Parathyroid adenoma (tissue), 2 donors: ENCODE measurements around the gene RNF169.
"Not testable (repeated sequence)": the region's sequence is repeated elsewhere in the genome, so short reads cannot be mapped to it uniquely, and the experiment has no call there.

ENCODE experiments used
- H2AFZ ChIP-seq: fragments of 300-600 bp; sonication (generic); one replicate; pipeline ENCODE4 v1.7.0; 2017; ENCODE audit warnings: antibody characterized with exemption, mild to moderate bottlenecking
- H3K27ac ChIP-seq: fragments of 300-600 bp; sonication (generic); one replicate; pipeline ENCODE4 v1.7.0; 2017
- H3K27me3 ChIP-seq: fragments of 300-600 bp; sonication (generic); one replicate; pipeline ENCODE4 v1.7.0; 2017; ENCODE audit warnings: low read length; ENCODE audit not compliant: control insufficient read depth, insufficient read depth
- H3K36me3 ChIP-seq: fragments of 300-600 bp; sonication (generic); one replicate; pipeline ENCODE4 v1.7.0; 2017; ENCODE audit warnings: low read length; ENCODE audit not compliant: control insufficient read depth, insufficient read depth
- H3K4me1 ChIP-seq: fragments of 300-600 bp; sonication (generic); one replicate; pipeline ENCODE4 v1.7.0; 2017; ENCODE audit warnings: control low read depth
- H3K4me2 ChIP-seq: fragments of 300-600 bp; sonication (generic); one replicate; pipeline ENCODE4 v1.7.0; 2017; ENCODE audit warnings: low read length
- H3K4me3 ChIP-seq: fragments of 300-600 bp; sonication (generic); one replicate; pipeline ENCODE4 v1.7.0; 2017; ENCODE audit warnings: low read depth, low read length
- H3K79me2 ChIP-seq: fragments of 300-600 bp; sonication (generic); one replicate; pipeline ENCODE4 v1.7.0; 2017; ENCODE audit warnings: control low read depth
- H3K9ac ChIP-seq: fragments of 300-600 bp; sonication (generic); one replicate; pipeline ENCODE4 v1.7.0; 2017; ENCODE audit warnings: mild to moderate bottlenecking
- H3K9me3 ChIP-seq: fragments of 300-600 bp; sonication (generic); one replicate; pipeline ENCODE4 v1.7.0; 2017; ENCODE audit warnings: low read length; ENCODE audit not compliant: control insufficient read depth
- TF ChIP-seq, protein P1 (sequence below): fragments of 300-600 bp; sonication (generic); IDR thresholded peaks from one replicate; pipeline ENCODE4 v1.7.0; 2017; ENCODE audit warnings: antibody characterized with exemption, mild to moderate bottlenecking
- donor health status: primary hyperparathyroidism.

RNF169 gene

GRCh38 chr11:74820763-74821162 lies 72.1 kb downstream of the RNF169 start:
- Histone ChIP-seq H3K9ac (no peak overlapping the region), H3K36me3 (no peaks in the 10 kb centered on the region), H3K27me3 (no peaks in the 10 kb centered on the region), H3K9me3 (no peaks in the 10 kb centered on the region), H3K79me2 (no peaks in the 10 kb centered on the region), H3K4me2 (no peak overlapping the region), H3K4me3 (no peak overlapping the region), H2AFZ (no peak overlapping the region), H3K27ac (no peak overlapping the region), H3K4me1 (no peaks in the 10 kb centered on the region)
- TF ChIP-seq, protein P1, sequence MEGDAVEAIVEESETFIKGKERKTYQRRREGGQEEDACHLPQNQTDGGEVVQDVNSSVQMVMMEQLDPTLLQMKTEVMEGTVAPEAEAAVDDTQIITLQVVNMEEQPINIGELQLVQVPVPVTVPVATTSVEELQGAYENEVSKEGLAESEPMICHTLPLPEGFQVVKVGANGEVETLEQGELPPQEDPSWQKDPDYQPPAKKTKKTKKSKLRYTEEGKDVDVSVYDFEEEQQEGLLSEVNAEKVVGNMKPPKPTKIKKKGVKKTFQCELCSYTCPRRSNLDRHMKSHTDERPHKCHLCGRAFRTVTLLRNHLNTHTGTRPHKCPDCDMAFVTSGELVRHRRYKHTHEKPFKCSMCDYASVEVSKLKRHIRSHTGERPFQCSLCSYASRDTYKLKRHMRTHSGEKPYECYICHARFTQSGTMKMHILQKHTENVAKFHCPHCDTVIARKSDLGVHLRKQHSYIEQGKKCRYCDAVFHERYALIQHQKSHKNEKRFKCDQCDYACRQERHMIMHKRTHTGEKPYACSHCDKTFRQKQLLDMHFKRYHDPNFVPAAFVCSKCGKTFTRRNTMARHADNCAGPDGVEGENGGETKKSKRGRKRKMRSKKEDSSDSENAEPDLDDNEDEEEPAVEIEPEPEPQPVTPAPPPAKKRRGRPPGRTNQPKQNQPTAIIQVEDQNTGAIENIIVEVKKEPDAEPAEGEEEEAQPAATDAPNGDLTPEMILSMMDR, result no peak

DNA sequence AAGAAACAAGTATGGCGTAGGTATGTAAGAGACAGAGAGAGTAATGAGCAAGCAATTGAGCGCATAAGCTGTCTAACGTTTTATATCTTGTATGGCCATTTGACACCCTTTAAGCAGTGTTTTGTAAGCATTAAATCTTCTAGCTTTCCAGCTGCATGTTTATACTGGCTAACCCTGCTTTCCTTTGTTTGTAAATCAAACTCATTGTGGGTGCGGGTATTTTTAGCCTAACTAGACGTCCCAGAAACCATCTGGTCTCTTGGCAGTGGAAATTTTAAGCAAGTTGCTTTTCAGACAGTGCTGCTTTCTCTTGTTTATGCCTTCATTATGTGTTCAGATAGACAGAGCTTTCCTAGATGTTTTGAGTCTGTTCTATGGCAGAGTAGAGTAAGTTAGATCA lies 73.5 kb downstream of the RNF169 start:
- Histone ChIP-seq H3K9me3 (no peaks in the 10 kb centered on the region), H3K4me3 (no peak overlapping the region), H3K4me2 (no peak overlapping the region), H3K36me3 (no peaks in the 10 kb centered on the region), H3K27ac (no peak overlapping the region), H3K9ac (no peak overlapping the region), H3K27me3 (no peaks in the 10 kb centered on the region), H3K79me2 (no peaks in the 10 kb centered on the region), H3K4me1 (no peaks in the 10 kb centered on the region), H2AFZ (no peak overlapping the region)
- TF ChIP-seq, protein P1, result no peak

DNA sequence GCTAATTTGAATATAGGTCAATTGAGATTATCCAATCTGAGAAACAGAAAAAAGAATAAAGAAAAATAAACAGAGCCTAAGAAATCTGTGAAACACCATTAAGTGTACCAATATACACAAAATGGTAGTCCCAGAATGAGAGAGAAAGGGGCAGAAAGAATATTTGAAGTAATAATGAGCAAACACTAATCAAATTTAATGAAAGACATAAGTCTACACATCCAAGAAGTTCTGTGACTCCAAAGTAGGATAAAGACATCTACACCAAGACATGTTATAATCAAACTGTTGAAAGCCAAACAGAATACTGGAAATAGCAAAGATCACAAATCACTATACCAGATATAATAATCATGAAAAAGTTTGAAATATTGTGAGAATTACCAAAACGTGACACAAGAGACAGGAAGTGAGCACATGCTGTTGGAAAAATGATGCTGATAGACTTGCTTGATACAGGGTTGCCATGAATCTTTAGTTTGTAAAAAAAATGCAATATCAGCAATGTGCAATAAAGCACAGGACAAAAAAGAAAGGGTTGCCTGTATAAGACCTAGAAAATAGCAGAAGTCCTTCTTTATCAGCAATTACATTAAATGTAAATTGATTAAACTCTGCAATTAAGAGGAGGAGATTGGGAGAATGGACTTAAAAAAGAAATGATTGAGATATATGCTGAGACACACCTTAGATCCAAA lies 75.8 kb downstream of the RNF169 start:
- no peak overlapping the region for H3K4me2 ChIP-seq
- no peaks in the 10 kb centered on the region for H3K9me3 ChIP-seq
- no peak overlapping the region for H2AFZ ChIP-seq
- no peaks in the 10 kb centered on the region for H3K4me1 ChIP-seq
- no peaks in the 10 kb centered on the region for H3K79me2 ChIP-seq
- no peak overlapping the region for H3K4me3 ChIP-seq
- H3K9ac ChIP-seq, result no peak overlapping the region
- no peaks in the 10 kb centered on the region for H3K36me3 ChIP-seq
- no peaks in the 10 kb centered on the region for H3K27me3 ChIP-seq
- H3K27ac ChIP-seq, result no peak overlapping the region
- TF ChIP-seq, protein P1, result no peak

DNA sequence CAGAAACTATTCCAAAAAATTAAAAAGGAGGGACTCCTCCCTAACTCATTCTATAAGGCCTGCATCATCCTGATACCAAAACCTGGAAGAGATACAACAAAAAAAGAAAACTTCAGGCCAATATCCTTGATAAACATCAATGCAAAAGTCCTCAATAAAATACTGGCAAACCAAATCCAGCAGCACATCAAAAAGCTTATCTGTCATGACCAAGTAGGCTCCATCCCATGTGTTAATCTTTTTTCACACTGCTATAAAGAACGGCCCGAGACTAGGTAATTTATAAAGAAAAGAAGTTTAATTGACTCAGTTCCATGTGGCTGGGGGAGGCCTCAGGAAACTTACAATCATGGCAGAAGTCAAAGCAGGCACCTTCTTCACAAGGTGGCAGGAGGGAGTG lies 76.9 kb downstream of the RNF169 start:
- not testable (repeated sequence) for H3K36me3 ChIP-seq, H3K4me3 ChIP-seq, H3K27me3 ChIP-seq, H2AFZ ChIP-seq, H3K9ac ChIP-seq, H3K4me1 ChIP-seq, H3K79me2 ChIP-seq, H3K27ac ChIP-seq, H3K4me2 ChIP-seq, H3K9me3 ChIP-seq

GRCh38 chr11:74826901-74827300 lies 78.3 kb downstream of the RNF169 start:
- Histone ChIP-seq H3K27me3 (no peaks in the 10 kb centered on the region), H3K27ac (no peak overlapping the region), H2AFZ (no peak overlapping the region), H3K79me2 (no peaks in the 10 kb centered on the region), H3K9me3 (no peaks in the 10 kb centered on the region), H3K4me3 (no peak overlapping the region), H3K4me2 (no peak overlapping the region), H3K4me1 (no peaks in the 10 kb centered on the region), H3K36me3 (peaks cover 2% of the 10 kb centered on the region), H3K9ac (no peak overlapping the region)
- TF ChIP-seq, protein P1, result no peak
